HL-60 (cell line): ENCODE results near the gene MRPS31.

ENCODE experiments used
- GABPA ChIP-seq: IDR thresholded peaks from 2 replicates; pipeline ENCODE4 v1.6.1; 2012; ENCODE audit warnings: low read depth
- POLR2AphosphoS5 ChIP-seq: IDR thresholded peaks from 2 replicates; pipeline ENCODE4 v1.6.1; 2012; ENCODE audit warnings: low read depth
- TF ChIP-seq, protein P1 (sequence below): IDR thresholded peaks from 2 replicates; pipeline ENCODE4 v1.6.1; 2012; ENCODE audit warnings: low read depth; ENCODE audit not compliant: insufficient replicate concordance
- TF ChIP-seq, protein P2 (sequence below): IDR thresholded peaks from one replicate; pipeline ENCODE4 v1.5.1; 2011; ENCODE audit warnings: low read length, control low read depth, inconsistent platforms; ENCODE audit not compliant: insufficient read depth

DNA sequence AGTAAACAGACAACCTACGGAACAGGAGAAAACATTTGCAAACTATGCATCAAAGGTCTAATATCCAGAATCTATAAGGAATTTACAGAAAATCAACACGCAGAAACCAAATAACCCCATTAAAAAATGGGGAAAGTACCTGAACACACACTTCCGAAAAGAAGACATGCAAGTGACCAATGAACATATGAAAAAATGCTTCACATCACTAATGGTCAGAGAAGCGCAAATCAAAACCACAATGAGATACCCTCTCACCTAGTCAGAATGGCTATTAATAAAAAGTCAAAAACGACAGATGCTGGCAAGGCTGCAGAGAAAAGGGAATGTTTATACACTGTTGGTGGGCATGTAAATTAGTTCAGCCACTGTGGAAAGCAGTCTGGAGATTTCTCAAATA lies 47.9 kb upstream of the MRPS31 start:
- TF ChIP-seq, protein P1, sequence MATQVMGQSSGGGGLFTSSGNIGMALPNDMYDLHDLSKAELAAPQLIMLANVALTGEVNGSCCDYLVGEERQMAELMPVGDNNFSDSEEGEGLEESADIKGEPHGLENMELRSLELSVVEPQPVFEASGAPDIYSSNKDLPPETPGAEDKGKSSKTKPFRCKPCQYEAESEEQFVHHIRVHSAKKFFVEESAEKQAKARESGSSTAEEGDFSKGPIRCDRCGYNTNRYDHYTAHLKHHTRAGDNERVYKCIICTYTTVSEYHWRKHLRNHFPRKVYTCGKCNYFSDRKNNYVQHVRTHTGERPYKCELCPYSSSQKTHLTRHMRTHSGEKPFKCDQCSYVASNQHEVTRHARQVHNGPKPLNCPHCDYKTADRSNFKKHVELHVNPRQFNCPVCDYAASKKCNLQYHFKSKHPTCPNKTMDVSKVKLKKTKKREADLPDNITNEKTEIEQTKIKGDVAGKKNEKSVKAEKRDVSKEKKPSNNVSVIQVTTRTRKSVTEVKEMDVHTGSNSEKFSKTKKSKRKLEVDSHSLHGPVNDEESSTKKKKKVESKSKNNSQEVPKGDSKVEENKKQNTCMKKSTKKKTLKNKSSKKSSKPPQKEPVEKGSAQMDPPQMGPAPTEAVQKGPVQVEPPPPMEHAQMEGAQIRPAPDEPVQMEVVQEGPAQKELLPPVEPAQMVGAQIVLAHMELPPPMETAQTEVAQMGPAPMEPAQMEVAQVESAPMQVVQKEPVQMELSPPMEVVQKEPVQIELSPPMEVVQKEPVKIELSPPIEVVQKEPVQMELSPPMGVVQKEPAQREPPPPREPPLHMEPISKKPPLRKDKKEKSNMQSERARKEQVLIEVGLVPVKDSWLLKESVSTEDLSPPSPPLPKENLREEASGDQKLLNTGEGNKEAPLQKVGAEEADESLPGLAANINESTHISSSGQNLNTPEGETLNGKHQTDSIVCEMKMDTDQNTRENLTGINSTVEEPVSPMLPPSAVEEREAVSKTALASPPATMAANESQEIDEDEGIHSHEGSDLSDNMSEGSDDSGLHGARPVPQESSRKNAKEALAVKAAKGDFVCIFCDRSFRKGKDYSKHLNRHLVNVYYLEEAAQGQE, result no peak
- TF ChIP-seq, protein P2, sequence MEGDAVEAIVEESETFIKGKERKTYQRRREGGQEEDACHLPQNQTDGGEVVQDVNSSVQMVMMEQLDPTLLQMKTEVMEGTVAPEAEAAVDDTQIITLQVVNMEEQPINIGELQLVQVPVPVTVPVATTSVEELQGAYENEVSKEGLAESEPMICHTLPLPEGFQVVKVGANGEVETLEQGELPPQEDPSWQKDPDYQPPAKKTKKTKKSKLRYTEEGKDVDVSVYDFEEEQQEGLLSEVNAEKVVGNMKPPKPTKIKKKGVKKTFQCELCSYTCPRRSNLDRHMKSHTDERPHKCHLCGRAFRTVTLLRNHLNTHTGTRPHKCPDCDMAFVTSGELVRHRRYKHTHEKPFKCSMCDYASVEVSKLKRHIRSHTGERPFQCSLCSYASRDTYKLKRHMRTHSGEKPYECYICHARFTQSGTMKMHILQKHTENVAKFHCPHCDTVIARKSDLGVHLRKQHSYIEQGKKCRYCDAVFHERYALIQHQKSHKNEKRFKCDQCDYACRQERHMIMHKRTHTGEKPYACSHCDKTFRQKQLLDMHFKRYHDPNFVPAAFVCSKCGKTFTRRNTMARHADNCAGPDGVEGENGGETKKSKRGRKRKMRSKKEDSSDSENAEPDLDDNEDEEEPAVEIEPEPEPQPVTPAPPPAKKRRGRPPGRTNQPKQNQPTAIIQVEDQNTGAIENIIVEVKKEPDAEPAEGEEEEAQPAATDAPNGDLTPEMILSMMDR, result no peak
- TF ChIP-seq POLR2AphosphoS5 (no peak), GABPA (no peak)
